ENCODE measurements around the gene NEK1.

NEK1 gene

GRCh38 chr4:169377367-169377766 lies 235.0 kb downstream of the NEK1 start:
- H3K9me3 ChIP-seq (ENCODE audit: control insufficient read depth in 1 of 2, low read length in 2 of 2): peaks cover 6 to 42% of the 10 kb centered on the region in 2 donors
- no peaks in the 10 kb centered on the region for H3K36me3 ChIP-seq (ENCODE audit: control insufficient read depth in 1 of 2, insufficient read depth in 2 of 2, low read length in 2 of 2)
- H3K4me1 ChIP-seq (ENCODE audit: control insufficient read depth in 1 of 2, insufficient read depth in 2 of 2, low read length in 2 of 2): no peaks in the 10 kb centered on the region
- H3K27ac ChIP-seq (ENCODE audit: low read length): no peak overlapping the region
- H3K27me3 ChIP-seq (ENCODE audit: low read depth, low read length): no peaks in the 10 kb centered on the region
- H3K4me3 ChIP-seq (ENCODE audit: low read depth in 1 of 2, low read length in 2 of 2): peak overlapping the region in 1 of 2 donors; percentile 37

- Histone ChIP-seq H3K9me3 (ENCODE audit: control insufficient read depth in 1 of 2, low read length in 2 of 2) (peaks cover 6 to 39% of the 10 kb centered on the region in 2 donors), H3K4me3 (ENCODE audit: low read depth in 1 of 2, low read length in 2 of 2) (peak overlapping the region in 1 of 2 donors; percentile 20), H3K4me1 (ENCODE audit: control insufficient read depth in 1 of 2, insufficient read depth in 2 of 2, low read length in 2 of 2) (no peaks in the 10 kb centered on the region), H3K27ac (ENCODE audit: low read length) (no peak overlapping the region), H3K36me3 (ENCODE audit: control insufficient read depth in 1 of 2, insufficient read depth in 2 of 2, low read length in 2 of 2) (no peaks in the 10 kb centered on the region), H3K27me3 (ENCODE audit: low read depth, low read length) (no peaks in the 10 kb centered on the region)
Measured at GRCh38 chr4:169376421-169376820, 236.0 kb downstream of the NEK1 start.

- no peak overlapping the region for H3K4me3 ChIP-seq (ENCODE audit: low read depth in 1 of 2, low read length in 2 of 2)
- H3K27me3 ChIP-seq (ENCODE audit: low read depth, low read length): no peaks in the 10 kb centered on the region
- no peaks in the 10 kb centered on the region for H3K36me3 ChIP-seq (ENCODE audit: control insufficient read depth in 1 of 2, insufficient read depth in 2 of 2, low read length in 2 of 2)
- no peak overlapping the region for H3K27ac ChIP-seq (ENCODE audit: low read length)
- H3K4me1 ChIP-seq (ENCODE audit: control insufficient read depth in 1 of 2, insufficient read depth in 2 of 2, low read length in 2 of 2): no peaks in the 10 kb centered on the region
- H3K9me3 ChIP-seq (ENCODE audit: control insufficient read depth in 1 of 2, low read length in 2 of 2): peaks cover 6 to 23% of the 10 kb centered on the region in 2 donors
Measured at GRCh38 chr4:169372791-169373190, 239.6 kb downstream of the NEK1 start.

- Histone ChIP-seq H3K4me1 (ENCODE audit: control insufficient read depth in 1 of 2, insufficient read depth in 2 of 2, low read length in 2 of 2) (no peaks in the 10 kb centered on the region), H3K4me3 (ENCODE audit: low read depth in 1 of 2, low read length in 2 of 2) (no peak overlapping the region), H3K9me3 (ENCODE audit: control insufficient read depth in 1 of 2, low read length in 2 of 2) (no peaks in the 10 kb centered on the region), H3K27me3 (ENCODE audit: low read depth, low read length) (no peaks in the 10 kb centered on the region), H3K36me3 (ENCODE audit: control insufficient read depth in 1 of 2, insufficient read depth in 2 of 2, low read length in 2 of 2) (no peaks in the 10 kb centered on the region), H3K27ac (ENCODE audit: low read length) (no peak overlapping the region)
Measured at GRCh38 chr4:169369634-169370033, 242.7 kb downstream of the NEK1 start.

- Histone ChIP-seq H3K27me3 (ENCODE audit: low read depth, low read length) (no peaks in the 10 kb centered on the region), H3K27ac (ENCODE audit: low read length) (no peak overlapping the region), H3K4me1 (ENCODE audit: control insufficient read depth in 1 of 2, insufficient read depth in 2 of 2, low read length in 2 of 2) (no peaks in the 10 kb centered on the region), H3K9me3 (ENCODE audit: control insufficient read depth in 1 of 2, low read length in 2 of 2) (no peaks in the 10 kb centered on the region), H3K36me3 (ENCODE audit: control insufficient read depth in 1 of 2, insufficient read depth in 2 of 2, low read length in 2 of 2) (no peaks in the 10 kb centered on the region), H3K4me3 (ENCODE audit: low read depth in 1 of 2, low read length in 2 of 2) (no peak overlapping the region)
Measured at GRCh38 chr4:169367826-169368225, 244.6 kb downstream of the NEK1 start.

GRCh38 chr4:169366821-169367220 lies 245.6 kb downstream of the NEK1 start:
- H3K36me3 ChIP-seq (ENCODE audit: control insufficient read depth in 1 of 2, insufficient read depth in 2 of 2, low read length in 2 of 2): no peaks in the 10 kb centered on the region
- no peak overlapping the region for H3K4me3 ChIP-seq (ENCODE audit: low read depth in 1 of 2, low read length in 2 of 2)
- no peaks in the 10 kb centered on the region for H3K27me3 ChIP-seq (ENCODE audit: low read depth, low read length)
- H3K9me3 ChIP-seq (ENCODE audit: control insufficient read depth in 1 of 2, low read length in 2 of 2): no peaks in the 10 kb centered on the region
- no peaks in the 10 kb centered on the region for H3K4me1 ChIP-seq (ENCODE audit: control insufficient read depth in 1 of 2, insufficient read depth in 2 of 2, low read length in 2 of 2)
- no peak overlapping the region for H3K27ac ChIP-seq (ENCODE audit: low read length)

- H3K36me3 ChIP-seq (ENCODE audit: control insufficient read depth in 1 of 2, insufficient read depth in 2 of 2, low read length in 2 of 2): no peaks in the 10 kb centered on the region
- H3K4me1 ChIP-seq (ENCODE audit: control insufficient read depth in 1 of 2, insufficient read depth in 2 of 2, low read length in 2 of 2): no peaks in the 10 kb centered on the region
- H3K4me3 ChIP-seq (ENCODE audit: low read depth in 1 of 2, low read length in 2 of 2): no peak overlapping the region
- no peak overlapping the region for H3K27ac ChIP-seq (ENCODE audit: low read length)
- no peaks in the 10 kb centered on the region for H3K27me3 ChIP-seq (ENCODE audit: low read depth, low read length)
- H3K9me3 ChIP-seq (ENCODE audit: control insufficient read depth in 1 of 2, low read length in 2 of 2): no peaks in the 10 kb centered on the region
Measured at GRCh38 chr4:169362607-169363006, 249.8 kb downstream of the NEK1 start.

- no peaks in the 10 kb centered on the region for H3K27me3 ChIP-seq (ENCODE audit: low read depth, low read length)
- H3K4me3 ChIP-seq (ENCODE audit: low read depth in 1 of 2, low read length in 2 of 2): no peak overlapping the region
- H3K36me3 ChIP-seq (ENCODE audit: control insufficient read depth in 1 of 2, insufficient read depth in 2 of 2, low read length in 2 of 2): no peaks in the 10 kb centered on the region
- no peak overlapping the region for H3K27ac ChIP-seq (ENCODE audit: low read length)
- no peaks in the 10 kb centered on the region for H3K9me3 ChIP-seq (ENCODE audit: control insufficient read depth in 1 of 2, low read length in 2 of 2)
- no peaks in the 10 kb centered on the region for H3K4me1 ChIP-seq (ENCODE audit: control insufficient read depth in 1 of 2, insufficient read depth in 2 of 2, low read length in 2 of 2)
Measured at GRCh38 chr4:169361756-169362155, 250.6 kb downstream of the NEK1 start.

GRCh38 chr4:169359961-169360360 lies 252.4 kb downstream of the NEK1 start:
- no peaks in the 10 kb centered on the region for H3K9me3 ChIP-seq (ENCODE audit: control insufficient read depth in 1 of 2, low read length in 2 of 2)
- no peaks in the 10 kb centered on the region for H3K4me1 ChIP-seq (ENCODE audit: control insufficient read depth in 1 of 2, insufficient read depth in 2 of 2, low read length in 2 of 2)
- no peak overlapping the region for H3K4me3 ChIP-seq (ENCODE audit: low read depth in 1 of 2, low read length in 2 of 2)
- H3K27me3 ChIP-seq (ENCODE audit: low read depth, low read length): no peaks in the 10 kb centered on the region
- H3K36me3 ChIP-seq (ENCODE audit: control insufficient read depth in 1 of 2, insufficient read depth in 2 of 2, low read length in 2 of 2): no peaks in the 10 kb centered on the region
- H3K27ac ChIP-seq (ENCODE audit: low read length): no peak overlapping the region

- H3K36me3 ChIP-seq (ENCODE audit: control insufficient read depth in 1 of 2, insufficient read depth in 2 of 2, low read length in 2 of 2): no peaks in the 10 kb centered on the region
Measured at GRCh38 chr4:169352360-169352759, 260.0 kb downstream of the NEK1 start.

GRCh38 chr4:169351872-169352271 lies 260.5 kb downstream of the NEK1 start:
- no peaks in the 10 kb centered on the region for H3K36me3 ChIP-seq (ENCODE audit: control insufficient read depth in 1 of 2, insufficient read depth in 2 of 2, low read length in 2 of 2)
- no peak overlapping the region for H3K4me3 ChIP-seq (ENCODE audit: low read depth in 1 of 2, low read length in 2 of 2)
- H3K27ac ChIP-seq (ENCODE audit: low read length): no peak overlapping the region
- H3K27me3 ChIP-seq (ENCODE audit: low read depth, low read length): no peaks in the 10 kb centered on the region
- H3K4me1 ChIP-seq (ENCODE audit: control insufficient read depth in 1 of 2, insufficient read depth in 2 of 2, low read length in 2 of 2): no peaks in the 10 kb centered on the region
- no peaks in the 10 kb centered on the region for H3K9me3 ChIP-seq (ENCODE audit: control insufficient read depth in 1 of 2, low read length in 2 of 2)

More at GRCh38 chr4:169352360-169352759, 260.0 kb downstream of the NEK1 start:
- Histone ChIP-seq H3K9me3 (ENCODE audit: control insufficient read depth in 1 of 2, low read length in 2 of 2) (no peaks in the 10 kb centered on the region), H3K4me1 (ENCODE audit: control insufficient read depth in 1 of 2, insufficient read depth in 2 of 2, low read length in 2 of 2) (no peaks in the 10 kb centered on the region), H3K4me3 (ENCODE audit: low read depth in 1 of 2, low read length in 2 of 2) (no peak overlapping the region), H3K27me3 (ENCODE audit: low read depth, low read length) (no peaks in the 10 kb centered on the region), H3K27ac (ENCODE audit: low read length) (no peak overlapping the region)

GRCh38 chr4:169348541-169348940 lies 263.8 kb downstream of the NEK1 start:
- no peaks in the 10 kb centered on the region for H3K9me3 ChIP-seq (ENCODE audit: control insufficient read depth in 1 of 2, low read length in 2 of 2)
- H3K27me3 ChIP-seq (ENCODE audit: low read depth, low read length): no peaks in the 10 kb centered on the region
- H3K4me3 ChIP-seq (ENCODE audit: low read depth in 1 of 2, low read length in 2 of 2): no peak overlapping the region
- no peak overlapping the region for H3K27ac ChIP-seq (ENCODE audit: low read length)
- H3K36me3 ChIP-seq (ENCODE audit: control insufficient read depth in 1 of 2, insufficient read depth in 2 of 2, low read length in 2 of 2): no peaks in the 10 kb centered on the region
- H3K4me1 ChIP-seq (ENCODE audit: control insufficient read depth in 1 of 2, insufficient read depth in 2 of 2, low read length in 2 of 2): no peaks in the 10 kb centered on the region
